Fibroblast of upper back skin (primary cell): ENCODE data around the gene ANKRD55.
"Not testable (repeated sequence)": the region's sequence is repeated elsewhere in the genome, so short reads cannot be mapped to it uniquely, and the experiment has no call there.

Experiments
- DNase-seq: peaks from one replicate; pipeline ENCODE4 v3.0.0-alpha.2; 2013

The ANKRD55 gene

DNA sequence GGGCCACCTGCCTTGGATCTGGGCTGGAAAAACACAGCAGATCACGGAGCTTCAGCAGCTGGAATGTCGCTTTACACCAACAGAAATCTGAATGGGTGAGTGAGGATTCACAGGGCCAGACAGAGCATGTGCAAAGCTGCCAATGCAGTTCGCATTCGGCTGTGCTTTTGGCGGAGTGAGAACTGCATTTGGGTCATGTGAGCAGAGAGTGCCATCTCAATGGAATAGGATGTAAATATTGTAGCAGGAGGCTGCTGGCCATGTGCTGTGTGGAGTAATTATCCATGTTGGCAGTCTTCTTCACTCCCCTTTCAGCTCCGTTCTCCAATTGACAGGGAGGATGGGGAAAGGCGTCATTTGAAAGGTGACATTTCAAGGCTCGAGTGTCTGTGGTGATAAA, at the start of gene ANKRD55:
ANKRD55 (minus strand) TSS at position 101 of the 400 bp plus-strand sequence. CDS start 417 bp downstream, outside the sequence.
- no peak for DNase-seq

DNA sequence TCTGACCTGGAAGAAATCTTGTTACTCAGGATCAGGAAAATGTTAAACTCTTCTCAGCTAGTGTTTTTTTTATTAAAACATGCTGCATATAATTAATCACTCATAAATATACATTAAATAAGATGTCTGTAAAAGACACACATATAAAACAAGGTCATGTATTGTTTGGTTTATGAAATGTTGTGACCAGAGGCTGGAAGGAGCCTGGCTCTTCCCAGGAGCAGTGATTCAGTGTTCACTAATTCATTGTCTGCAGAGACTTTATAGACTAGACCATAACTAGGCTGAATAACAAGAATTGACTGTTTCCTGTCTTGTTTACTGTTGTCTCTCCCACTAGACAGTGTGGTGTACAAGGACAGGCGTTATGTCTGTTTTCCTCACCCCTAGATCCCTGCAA, 49.1 kb upstream of the ANKRD55 start:
- DNase-seq, result no peak

DNA sequence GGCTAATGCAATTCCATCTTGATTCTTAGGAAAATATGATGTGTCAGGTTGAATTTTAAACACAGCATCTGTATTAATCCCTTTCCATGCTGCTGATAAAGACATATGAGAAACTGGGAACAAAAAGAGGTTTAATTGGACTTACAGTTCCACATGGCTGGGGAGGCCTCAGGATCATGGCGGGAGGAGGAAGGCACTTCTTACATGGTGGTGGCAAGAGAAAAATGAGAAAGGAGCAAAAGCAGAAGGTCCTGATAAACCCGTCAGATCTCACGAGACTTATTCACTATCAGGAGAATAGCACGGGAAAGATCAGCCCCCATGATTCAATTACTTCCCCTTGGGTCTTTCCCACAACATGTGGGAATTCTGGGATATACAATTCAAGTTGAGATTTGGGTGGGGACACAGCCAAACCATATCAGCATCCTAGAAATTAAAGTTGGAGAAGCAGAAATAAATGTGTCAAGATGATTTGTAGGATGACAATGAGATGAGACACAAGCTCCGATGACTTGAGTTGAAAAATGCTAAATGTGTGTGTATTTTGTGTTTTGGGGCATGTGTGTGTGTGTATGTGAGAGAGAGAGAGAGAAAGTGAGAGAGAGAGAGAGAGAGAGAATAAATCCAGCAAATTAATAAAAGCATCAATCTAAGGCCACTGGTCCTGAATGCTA, 48.5 kb upstream of the ANKRD55 start:
- DNase-seq, result peak; percentile 48

DNA sequence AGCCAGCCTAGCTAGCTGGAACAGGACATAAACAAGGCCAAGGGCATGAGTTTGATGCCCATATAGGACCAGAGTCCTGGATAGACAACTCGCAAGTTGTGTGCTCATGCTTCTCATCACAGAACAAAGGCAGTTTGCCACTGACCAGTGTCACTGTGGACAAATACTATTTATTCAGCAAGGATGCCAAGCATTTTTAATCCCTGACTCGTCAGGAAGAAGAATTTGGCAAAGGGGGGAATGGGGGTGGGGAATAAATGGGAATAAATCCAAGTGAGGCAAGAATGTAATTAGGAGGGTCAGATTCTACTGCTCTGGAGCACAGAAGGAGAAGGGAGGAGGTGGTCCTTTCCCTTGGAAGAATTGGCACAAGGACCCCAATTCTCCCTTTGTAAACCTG, 46.8 kb upstream of the ANKRD55 start:
- peak; percentile 92 for DNase-seq

DNA sequence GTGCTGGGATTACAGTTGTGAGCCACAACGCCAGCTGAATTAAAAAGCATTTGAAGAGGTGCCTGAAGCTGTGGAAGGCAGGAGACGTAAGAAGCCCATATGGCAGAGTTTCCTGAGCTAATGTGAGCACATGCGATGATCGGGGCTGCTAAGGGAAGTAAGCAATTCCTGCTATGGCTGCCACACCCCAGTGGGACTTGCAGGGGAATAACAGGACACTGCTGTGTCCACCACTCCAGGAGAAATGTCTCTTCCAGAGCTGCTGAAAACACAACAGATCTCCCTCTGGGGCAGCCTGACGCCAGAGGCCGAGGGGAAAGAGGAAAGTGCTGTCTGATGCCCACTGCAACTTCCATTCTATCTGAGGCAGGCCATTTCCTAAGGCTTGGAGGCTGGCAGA, 46.2 kb upstream of the ANKRD55 start:
- peak; percentile 38 for DNase-seq

DNA sequence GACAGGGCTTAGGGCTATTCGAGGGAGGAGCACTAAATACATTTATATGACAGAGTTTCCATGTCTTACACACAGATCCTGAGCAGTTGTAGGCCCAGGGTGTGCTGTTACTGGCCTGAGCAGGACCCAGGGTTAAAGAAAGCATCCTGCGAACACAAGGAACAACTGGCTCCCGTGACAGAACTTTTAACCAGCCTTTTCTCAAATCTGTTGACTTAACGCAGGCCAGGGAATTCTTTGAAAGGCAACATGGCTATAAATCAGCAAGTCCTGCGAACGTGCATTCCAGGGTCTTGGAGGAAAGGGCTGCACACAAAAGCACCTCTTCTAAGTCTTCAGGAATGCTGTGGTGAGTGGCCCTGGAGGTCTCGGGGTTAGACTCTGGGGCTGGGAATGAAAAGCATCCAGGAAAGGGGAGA, 45.2 kb upstream of the ANKRD55 start:
- peak; percentile 99 for DNase-seq

DNA sequence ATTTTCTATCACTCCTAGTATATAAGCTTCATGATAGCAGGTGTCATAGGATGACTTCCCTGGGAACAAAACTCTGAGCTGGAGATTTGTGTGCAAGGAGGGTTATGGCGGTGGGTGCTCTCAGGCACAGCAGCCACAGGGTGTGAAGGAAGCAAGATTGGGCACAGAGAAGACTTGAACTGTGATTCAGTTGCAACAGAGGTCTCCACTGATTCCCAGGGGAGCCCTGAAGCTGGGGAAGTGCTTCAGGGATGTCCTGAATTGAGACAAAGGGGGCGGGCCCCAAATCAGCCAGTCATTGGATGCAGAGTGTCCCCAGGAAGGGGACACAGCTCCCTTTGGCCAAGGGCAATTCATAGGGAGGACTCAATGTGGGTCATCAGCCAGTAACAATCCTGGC, 44.4 kb upstream of the ANKRD55 start:
- no peak for DNase-seq

DNA sequence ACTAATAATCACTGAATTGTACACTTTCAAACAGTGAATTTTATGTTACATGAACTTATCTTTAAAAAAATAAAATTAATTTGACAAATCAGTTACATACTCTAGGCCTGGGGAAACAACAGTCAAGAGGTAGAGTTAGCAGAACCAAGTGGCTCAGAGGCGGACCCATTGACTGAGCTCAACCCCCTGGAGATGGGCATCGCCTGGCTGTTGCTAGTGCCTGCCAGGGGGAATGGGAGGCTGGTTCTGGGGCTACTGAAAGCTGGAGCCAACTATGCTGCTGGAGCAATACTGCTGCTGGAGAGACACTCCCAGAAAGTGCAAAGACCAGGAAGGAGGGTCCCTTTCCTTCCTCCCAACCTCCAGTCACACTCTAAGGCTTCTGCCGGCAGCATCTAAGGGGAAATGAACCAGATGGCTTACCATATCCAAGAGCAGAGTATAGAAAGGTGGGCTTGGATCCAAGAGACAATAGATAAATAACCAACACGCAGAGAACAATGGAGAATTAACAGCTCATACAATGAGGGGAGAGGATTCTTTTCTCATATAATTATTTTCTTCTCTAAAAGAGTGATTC, 40.3 kb upstream of the ANKRD55 start:
- no peak for DNase-seq

DNA sequence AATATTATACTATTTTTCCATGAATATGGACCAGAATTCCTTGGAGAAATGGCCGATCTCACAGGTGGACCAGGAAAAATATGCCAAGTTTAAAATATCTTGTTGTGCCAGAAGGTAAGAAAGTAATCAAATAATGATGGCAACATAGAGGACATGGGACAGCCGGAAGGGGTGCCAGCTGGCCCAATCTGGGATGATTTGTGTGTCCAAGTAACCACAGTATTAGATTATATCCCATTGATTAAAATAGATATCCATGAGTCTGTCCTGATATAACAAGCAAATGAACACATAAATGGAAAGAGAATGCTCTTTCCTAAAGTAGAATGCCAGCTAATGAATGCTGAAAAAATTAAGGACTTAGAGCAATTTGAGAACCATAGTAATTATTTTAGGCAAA, 39.6 kb upstream of the ANKRD55 start:
- no peak for DNase-seq

DNA sequence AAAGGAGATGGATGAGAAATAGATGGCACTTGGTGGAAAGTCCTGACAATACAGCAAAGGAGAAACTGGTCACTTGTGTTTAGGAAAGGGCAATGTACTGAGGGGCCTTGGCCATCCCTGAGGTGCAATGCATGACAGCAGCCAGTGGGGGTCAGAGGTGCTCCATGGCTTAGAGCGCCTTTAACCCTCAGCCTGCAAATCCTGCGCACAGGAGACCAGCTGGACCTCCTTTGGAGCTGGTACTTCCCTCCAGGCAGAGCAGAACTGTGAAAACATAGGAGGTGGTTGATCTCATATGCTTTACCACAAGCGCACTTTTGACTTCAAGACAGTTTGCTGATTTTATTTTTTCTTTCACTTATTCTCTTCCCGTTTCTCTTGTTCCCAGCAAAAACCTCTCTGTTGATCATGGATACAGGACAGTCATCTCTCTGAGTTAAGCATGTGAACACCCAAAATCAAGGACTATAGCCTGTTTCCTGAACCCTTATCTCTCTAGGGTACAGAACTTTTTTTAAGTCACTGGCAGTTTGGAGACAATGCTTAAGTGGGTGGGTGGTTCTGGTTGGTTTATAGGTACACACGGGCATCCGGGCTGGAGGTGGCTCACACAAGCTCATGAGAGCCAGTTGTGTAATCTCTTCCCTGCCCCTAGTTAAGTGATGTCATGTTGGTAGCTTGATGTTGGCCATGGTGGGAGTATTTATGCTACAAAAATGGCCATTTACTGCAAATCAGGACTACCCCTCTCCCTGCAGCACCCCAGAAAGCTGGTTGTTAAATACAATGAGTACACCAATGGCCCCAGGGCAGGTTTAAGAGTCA, 37.6 kb upstream of the ANKRD55 start:
- peak; percentile 87 for DNase-seq

DNA sequence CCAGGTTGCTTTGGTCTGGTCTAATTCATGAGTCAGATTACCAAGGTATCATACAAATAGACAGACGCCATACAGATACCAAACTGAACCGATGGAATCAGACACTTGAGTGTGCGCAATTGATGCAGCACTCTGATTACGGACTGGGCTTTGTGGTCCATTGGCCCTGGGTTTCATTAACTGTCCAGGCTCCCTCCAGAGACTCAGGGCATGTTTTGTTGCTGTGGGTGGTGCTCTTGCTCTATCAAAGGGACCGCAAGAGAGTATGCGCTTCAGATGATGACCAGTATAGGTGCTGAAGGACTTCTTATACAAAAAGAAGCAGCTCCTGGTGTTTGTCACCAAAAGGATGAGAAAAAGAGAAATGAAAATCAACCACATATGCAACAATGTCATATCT, 36.9 kb upstream of the ANKRD55 start:
- DNase-seq, result no peak

DNA sequence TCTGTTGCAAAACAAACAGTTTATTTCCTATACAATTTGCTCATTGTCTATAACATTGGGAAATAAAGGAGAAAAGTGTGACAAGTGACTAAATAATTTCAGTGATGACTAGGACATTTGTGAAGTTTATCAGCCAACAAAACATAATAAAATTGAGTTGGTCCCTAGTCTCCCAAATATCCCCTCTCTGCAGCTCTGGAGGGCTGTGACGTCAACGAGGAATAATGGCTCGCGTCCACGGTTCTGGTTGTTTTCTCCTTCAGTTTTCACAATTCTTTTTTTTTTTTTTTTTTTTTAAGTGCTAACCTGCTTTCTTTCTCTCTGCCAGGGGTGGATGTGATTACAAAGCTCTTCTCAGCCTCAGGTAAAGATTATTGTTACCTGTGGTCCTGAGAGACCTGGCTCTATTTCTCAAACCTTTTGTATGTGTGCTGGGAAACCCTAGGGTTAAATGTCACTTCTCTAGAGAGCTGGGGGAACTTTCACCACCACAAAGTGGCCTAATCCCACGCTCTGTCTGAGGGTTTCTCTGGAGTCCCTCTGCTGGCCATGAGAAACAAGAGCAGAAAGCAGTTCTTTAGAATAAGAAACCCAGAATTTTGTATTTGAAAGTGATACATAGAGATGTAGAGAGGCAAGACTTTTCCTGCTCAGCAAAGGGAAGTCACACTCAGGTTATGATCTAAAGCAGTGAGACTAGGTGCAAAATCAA, 36.2 kb upstream of the ANKRD55 start:
- peak; percentile 57 for DNase-seq

DNA sequence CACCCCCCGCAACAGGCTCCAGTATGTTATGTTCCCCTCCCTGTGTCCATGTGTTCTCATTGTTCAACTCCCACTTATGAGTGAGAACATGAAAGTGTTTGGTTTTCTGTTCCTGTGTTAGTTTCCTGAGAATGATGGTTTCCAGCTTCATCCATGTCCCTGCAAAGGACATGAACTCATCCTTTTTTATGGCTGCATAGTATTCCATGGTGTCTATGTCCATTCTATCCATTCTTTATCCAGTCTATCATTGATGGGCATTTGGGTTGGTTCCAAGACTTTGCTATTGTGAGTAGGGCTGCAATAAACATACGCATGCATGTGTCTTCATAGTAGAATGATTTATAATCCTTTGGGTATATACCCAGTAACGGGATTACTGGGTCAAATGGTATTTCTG, 35.6 kb upstream of the ANKRD55 start:
- DNase-seq, result not testable (repeated sequence)

DNA sequence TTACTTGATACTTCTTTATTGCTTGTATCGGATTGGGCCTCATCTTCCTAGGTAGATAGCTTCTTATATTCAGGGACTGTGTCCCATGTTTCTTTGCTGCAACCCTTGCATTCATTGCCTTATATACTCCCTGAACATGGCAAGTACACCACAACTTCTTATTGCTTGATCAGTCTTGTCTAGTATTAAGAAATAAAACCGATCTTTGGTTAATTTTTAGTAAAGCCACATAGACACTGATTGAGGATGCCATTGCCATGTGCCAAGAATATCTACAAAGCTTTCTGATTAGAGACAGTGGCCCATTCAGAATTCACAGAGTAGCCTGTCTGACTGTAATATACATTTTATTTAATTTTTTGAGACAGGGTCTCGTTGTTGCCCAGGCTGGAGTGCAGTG, 34.7 kb upstream of the ANKRD55 start:
- no peak for DNase-seq

DNA sequence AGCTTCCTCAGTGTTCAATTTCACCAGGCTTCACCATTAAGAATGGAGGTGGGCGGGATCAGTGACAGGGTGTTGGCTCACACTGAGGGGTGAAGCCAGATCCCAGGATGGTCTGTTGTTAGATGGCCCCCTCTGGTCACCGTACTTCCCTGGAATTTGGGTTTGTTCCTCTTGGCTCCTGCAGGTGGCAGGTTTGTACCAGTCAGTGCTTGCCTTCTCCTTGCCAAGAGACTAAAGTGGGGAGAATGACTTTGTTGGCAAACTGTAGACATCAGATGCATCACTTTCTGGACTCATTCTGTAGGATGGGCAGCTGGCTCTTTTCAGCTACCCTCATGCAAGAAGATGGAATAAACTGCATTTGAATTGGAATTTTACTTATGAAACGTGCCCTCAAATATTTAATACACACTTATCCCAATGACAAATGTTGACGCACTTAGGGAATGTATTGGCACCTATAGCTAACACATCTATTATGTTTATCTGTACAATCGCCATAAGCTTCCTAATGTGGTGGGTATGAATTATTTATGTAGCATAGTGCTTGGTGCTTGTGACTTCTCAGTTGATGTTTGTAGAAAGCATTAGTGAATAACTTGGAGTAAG, 31.4 kb upstream of the ANKRD55 start:
- peak; percentile 53 for DNase-seq

DNA sequence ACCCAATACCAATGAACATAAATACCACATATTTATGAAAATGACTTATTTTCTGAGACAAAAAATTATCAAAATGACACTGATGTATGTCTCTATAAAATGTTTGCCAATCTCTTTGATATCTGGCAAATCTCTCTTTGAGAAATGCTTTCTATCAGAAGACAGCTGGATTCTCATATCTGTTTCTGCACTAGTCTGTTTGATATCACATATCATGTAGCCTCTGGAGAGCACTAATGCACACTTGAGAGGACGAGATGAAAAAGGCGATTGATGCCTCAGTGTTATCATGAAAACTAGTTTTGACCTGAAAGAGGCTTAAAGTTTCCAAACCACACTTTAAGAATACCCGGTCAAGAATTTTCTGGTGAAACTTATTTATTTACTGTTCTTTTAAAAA, 29.1 kb upstream of the ANKRD55 start:
- no peak for DNase-seq

DNA sequence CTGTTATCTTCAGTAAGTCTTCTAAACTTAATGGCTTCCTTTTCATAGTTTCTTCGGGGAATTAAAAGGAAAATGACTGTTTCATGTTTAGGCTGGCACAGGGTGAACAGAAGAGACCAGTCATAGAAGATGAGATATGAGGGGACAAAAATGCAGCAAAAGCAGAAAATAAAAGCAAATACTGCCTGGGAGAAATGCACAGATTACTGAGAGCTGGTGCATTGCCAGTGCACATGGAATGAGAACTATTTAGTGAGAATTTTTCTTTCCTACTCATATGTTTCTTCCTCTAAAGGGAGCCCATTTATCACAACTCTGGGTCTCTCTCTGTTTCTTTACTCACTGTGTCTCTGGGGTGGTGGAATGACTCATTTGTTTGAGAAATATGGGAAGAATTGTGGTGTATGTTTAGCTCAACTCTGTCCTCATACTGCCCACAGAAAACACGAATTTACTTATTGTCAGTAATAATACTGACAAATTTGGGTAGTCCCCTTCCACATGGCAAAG, 25.9 kb upstream of the ANKRD55 start:
- peak; percentile 98 for DNase-seq

DNA sequence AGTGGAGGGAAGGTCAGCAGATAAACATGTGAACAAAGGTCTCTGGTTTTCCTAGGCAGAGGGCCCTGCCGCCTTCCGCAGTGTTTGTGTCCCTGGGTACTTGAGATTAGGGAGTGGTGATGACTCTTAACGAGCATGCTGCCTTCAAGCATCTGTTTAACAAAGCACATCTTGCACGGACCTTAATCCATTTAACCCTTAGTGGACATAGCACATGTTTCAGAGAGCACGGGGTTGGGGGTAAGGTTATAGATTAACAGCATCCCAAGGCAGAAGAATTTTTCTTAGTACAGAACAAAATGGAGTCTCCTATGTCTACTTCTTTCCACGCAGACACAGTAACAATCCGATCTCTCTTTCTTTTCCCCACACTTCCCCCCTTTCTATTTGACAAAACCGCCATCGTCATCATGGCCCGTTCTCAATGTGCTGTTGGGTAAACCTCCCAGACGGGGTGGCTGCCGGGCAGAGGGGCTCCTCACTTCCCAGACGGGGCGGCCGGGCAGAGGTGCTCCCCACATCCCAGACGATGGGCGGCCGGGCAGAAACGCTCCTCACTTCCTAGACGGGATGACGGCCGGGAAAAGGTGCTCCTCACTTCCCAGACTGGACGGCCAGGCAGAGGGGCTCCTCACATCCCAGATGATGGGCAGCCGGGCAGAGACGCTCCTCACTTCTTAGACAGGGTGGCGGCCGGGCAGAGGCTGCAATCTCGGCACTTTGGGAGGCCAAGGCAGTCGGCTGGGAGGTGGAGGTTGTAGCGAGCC, 24.8 kb upstream of the ANKRD55 start:
- not testable (repeated sequence) for DNase-seq

DNA sequence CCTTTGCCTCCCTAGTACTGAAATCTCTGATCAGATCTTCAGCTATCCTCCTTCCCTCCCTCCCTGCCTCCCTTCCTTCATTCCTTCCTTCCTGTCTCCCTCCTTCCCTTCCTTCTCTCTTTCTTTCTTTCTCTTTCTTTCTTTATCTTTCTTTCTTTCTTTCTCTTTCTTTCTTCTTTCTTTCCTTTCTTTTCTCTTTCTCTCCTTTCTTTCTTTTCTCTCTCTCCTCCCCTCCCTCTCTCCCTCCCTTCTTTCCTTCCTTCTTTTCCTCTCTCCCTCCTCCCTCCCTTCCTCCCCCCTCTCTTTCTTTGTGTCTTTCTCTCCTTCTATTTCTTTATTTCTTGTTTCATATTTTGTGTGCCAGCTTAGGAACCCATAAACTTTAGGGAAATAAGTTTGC, 23.9 kb upstream of the ANKRD55 start:
- DNase-seq, result no peak

DNA sequence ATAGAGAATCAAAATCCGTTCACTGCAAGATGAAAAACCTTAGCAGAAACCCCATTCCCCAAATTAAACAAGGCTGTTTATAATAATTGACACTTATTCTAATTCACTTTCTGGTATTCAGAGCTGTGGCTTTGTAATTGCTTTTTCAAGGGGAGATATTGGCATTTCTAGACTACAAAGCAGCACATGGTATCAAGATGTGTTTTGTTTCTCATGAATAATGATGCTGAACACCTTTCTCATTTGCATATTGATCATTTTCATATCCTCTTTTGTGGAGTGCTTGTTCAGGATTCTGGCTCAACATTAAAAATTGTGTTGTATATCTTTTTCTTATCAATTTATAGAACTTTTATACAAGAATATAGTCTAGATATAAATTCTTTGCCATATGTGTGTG, 22.4 kb upstream of the ANKRD55 start:
- DNase-seq, result no peak

DNA sequence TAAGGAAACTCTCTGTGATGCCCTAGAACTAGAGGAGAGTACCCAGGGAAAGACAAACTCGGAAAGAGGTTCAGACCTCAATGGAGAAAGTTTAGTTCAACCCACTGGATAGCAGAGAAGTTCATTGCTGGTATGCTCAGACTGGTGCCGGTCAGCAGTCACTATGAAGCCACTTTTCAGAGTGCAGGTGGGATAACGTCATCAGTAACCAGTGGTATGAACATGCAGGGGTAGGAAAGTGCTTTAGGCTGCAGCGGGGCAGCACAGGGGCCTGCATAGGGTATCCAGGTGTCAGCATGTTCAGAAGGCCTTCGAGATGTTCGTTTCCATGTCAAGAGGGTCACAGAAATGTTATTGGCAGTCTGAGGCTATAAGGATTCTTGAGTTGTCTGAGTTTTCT, 20.8 kb upstream of the ANKRD55 start:
- DNase-seq, result no peak

DNA sequence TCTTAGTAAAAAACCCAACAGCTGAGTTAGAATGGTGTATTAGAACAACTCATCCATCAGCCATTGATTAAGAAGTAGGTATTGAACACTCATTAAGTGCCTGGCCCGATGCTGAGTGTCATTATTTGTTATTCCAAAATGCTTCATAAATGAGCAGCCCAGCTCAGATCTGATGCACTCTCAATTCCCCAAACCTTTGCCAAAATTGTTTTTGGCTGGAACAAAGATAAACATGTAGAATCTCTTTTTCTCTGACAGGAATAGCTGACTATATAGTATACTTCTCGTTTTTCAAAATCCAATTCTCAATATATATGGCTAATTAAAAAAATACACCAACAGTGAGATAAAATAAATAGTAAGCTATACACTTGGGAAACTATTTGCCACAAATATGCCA, 20.0 kb upstream of the ANKRD55 start:
- no peak for DNase-seq
